T-helper 2 cell (primary cell): ENCODE results near the gene PPP4R4.

Experiments
- DNase-seq, 5 experiments: peaks; one replicate each; pipeline versions ENCODE4 v3.0.0 to v3.0.0-alpha.2; 2012 to 2022
- total RNA-seq, 2 donors: gene quantifications; one replicate each; lab custom pipeline; 2026; lab: John Stamatoyannopoulos, UW

PPP4R4 gene, protein sequence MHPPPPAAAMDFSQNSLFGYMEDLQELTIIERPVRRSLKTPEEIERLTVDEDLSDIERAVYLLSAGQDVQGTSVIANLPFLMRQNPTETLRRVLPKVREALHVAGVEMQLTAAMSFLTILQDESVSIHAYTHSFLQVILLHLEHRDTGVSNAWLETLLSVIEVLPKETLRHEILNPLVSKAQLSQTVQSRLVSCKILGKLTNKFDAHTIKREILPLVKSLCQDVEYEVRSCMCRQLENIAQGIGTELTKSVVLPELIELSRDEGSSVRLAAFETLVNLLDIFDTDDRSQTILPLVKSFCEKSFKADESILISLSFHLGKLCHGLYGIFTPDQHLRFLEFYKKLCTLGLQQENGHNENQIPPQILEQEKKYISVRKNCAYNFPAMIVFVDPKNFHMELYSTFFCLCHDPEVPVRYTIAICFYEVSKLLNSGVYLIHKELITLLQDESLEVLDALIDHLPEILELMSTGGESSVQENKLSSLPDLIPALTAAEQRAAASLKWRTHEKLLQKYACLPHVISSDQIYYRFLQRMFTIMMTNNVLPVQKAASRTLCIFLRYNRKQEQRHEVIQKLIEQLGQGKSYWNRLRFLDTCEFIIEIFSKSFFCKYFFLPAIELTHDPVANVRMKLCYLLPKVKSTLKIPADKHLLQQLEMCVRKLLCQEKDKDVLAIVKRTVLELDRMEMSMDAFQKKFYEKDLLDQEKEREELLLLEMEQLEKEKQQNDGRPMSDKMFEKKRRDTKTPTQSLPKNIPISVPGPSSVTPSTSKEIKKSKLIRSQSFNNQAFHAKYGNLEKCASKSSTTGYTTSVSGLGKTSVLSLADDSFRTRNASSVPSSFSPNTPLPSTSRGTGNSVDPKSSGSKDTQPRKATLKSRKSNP
- total RNA-seq = 1.1 to 1.9 reads per million in 2 donors

DNA sequence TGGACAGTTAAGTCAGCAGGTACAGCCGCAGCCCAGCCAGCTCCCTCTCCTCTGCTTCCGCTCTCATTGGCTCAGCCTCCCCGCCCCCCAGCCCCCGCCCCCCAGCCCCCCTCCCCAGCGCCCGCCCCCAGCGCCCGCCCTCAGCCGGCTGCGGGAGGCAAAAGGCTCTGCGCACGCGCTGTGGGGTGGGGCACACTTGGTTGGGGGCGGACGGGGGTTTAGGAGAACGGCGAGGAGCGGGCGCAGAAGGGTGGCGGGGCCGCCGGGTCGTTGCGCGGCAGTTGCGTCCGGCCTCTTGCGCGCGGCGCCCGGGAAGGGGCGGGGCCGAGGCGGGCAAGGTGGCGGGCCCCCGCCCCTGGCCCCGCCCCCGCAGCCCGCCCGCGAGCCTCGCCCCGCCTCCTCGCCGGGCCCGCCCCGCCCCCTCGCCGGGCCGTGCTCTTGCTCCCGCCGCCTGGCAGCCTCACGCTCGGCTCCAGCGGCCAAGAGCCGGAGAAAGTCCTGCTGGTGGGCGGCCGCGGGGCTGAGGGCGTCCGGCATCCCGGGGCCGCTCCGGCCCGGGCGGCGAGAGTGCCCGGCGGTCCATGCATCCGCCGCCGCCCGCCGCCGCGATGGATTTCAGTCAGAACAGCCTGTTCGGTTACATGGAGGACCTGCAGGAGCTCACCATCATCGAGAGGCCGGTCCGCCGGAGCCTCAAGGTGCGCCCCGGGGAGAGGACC is at the start of gene PPP4R4:
Gene PPP4R4, plus strand, starts transcription at position 438 of the 719 bp plus-strand sequence. Its CDS starts 144 bp downstream, at position 582.
- DNase-seq = peak; percentile 70 to 94 (median 79)

DNA sequence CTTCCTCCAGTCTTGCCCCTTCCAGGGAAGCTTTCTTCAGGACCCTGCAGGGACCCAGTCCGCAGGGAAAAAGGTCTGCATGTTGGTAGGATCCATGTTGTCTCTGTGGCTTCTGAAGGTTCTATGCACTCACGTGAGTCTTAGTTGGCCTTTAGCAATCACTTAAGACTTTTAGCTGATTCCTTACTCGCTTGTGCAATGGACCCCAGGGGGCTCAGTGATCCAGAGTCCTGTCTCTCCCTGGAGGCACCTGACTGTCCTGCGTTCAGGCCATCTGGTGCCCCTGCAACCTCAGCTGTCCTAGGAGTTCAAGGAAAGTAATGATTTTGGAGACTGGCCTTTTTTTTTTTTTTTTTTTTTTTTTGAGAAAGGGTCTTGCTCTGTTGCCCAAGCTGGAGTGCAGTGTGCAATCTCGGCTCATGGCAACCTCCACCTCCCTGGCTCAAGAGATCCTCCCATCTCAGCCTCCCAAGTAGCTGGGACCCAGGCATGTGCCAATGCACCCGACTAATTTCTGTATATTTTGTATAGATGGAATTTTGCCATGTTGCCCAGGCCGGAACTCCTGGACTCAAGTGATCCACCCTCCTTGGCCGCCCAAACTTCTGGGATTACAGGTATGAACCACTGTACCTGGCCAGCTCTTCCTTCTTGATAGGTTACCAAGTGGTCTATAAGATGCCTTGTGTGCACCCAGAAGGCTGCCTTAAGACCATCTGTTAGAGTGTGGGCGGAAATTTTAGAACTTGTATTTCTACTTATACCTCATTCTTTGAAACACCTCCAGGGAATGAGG is 49.3 kb upstream of the PPP4R4 start:
- DNase-seq = no peak

GRCh38 chr14:94125659-94126418 is 48.3 kb upstream of the PPP4R4 start:
- DNase-seq = no peak

DNA sequence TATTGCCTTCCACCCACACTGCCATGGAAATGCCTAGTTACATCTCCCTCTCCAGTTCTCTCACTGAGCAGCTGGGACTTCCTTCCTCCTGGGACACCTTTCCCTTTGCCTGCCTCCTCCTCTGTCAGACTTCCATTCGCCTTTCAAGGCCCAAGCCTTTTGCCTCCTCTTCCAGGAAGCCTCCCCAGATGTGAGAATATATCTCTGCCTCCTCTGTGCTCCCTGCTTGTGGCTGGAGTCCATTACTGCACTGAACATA is 47.8 kb upstream of the PPP4R4 start:
- DNase-seq = no peak

- DNase-seq = no peak
Observed at GRCh38 chr14:94126800-94127199, 47.3 kb upstream of the PPP4R4 start.

GRCh38 chr14:94127330-94127729 is 46.8 kb upstream of the PPP4R4 start:
- no peak for DNase-seq

- DNase-seq = no peak
Observed at GRCh38 chr14:94128216-94128839, 45.8 kb upstream of the PPP4R4 start.

GRCh38 chr14:94129111-94129757 is 44.9 kb upstream of the PPP4R4 start, which contains the start of gene IFI27L2:
IFI27L2 (minus strand) TSS chr14:94129604; CDS start chr14:94129564, 40 bp downstream.
- DNase-seq = peak; percentile 36 to 88 (median 47)

GRCh38 chr14:94129758-94130414 is 44.2 kb upstream of the PPP4R4 start:
- DNase-seq = peak in 3 of 5 experiments; percentile 17 to 60 (median 19)

DNA sequence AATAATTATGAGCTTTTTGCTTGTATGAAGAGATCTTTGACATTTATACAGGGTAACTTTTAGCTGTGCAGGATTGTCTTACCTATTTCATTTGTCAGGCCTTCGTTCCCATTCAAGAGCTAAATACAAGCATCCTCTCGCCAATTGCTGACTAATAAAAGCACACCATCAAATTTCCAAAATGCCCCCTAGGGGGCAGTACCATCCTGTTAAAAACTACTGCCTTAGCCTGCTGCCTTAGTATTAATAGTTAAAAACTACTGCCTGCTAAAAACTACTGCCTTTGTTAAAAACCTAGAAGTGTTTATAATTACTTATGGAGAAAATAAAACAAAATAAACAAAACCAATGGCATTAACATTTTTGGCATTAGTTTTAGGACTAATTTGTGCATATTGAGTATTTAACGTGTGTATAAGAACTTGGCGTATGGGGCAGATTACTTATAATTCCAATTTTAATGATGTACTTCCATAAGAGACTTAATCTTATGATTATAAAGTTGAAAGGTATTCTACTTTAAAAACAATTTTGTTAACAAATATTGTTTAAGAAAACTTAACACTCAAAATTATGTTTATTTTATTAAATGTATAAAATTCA is 41.7 kb upstream of the PPP4R4 start:
- peak in 4 of 5 experiments; percentile 32 to 76 (median 40) for DNase-seq

- DNase-seq = peak in 1 of 5 experiments; percentile 39
Observed at GRCh38 chr14:94135476-94135875, 38.6 kb upstream of the PPP4R4 start.

DNA sequence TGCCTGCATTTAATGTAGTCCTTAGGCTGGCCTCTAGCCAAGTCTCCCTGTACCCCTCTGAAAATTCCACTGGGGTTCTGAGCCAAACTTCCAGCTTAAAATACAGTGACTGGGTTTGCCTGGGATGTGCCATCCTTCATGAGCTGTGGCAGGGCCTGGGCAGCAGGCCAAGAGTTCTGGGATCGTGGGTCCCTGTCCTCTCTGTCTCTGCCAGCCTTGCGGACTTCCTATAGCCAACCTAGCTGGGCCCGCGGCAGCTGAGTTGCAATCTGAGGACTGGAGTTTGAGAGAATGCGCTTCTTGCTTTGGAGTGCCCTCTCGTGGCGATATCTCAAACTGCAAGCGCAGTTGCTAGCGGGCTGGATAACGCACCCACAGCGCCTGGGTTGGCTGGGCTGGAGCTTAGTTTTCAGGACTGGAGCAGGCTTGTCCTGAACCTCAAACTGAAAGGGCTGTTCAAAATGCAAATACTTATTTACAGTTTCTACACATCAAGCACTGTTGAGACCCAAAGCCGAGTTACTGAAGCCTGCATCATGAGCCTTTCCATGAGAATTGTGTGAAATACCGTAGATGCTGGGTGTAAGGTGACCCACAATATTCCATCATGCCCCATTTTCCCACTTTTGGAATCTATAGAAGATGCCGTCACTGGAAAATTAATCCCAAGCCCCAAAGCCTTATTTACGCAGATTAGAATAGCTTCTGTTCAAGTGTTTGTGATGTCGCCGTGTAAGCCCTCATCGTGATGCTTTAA is 37.4 kb upstream of the PPP4R4 start:
- peak; percentile 60 to 81 (median 72) for DNase-seq

DNA sequence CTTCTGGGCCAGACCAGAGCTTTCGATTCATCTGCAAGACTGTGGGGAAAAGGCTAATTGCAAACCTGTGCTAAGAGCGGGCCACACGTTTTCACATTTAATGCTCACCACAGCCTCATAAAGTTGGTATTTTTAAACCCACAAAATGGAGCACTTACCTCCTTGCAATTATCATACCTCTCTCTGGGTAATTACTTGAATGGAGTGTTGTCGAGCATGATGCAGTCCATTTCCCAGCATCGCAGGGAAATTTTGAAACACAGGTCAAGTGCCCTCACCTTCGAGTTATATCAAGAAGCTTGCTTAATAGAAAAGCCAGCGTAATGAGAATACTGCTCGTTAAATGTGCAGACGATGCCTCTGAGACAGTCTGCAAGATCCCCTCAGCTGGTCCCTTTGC is 35.9 kb upstream of the PPP4R4 start:
- DNase-seq = no peak

GRCh38 chr14:94139006-94139405 is 35.1 kb upstream of the PPP4R4 start:
- no peak for DNase-seq

DNA sequence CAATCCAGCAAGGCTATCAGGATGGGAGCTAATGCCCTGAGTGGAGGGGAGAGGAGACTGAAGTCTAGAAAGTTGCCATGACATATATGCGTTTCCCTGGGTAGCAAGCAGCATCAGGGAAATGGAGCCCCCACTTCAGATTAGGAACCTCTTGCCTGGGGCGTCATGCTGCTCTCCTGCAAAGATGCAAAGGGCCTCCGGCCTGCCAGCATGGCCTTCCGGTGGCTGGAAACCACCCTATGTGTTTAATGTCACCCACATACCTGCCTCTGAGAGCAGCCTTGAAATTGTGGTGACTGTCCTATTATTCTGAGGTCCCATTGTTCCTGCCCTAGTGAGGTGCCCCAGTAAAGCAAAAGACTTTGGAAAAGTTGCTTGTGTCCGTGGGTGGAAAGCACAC is 34.7 kb upstream of the PPP4R4 start:
- no peak for DNase-seq

GRCh38 chr14:94142247-94142646 is 31.9 kb upstream of the PPP4R4 start:
- DNase-seq = no peak

DNA sequence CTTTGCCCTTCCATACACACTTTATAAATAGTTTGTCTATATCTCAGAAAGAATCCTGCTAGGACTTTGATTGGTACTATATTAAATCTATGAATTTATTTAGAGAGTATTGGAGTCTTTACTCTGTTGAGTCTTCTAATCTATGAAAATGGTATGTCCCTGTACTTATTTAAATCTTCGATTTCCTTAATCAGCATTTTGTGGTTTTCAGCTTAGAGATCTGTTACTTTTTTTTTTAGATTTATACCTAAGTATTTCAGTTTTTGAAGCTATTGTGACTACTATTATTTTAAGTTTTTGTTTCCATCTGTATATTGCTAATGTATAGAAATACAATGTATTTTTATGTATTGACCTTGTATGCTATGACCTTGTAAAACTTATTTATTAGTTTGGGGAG is 31.3 kb upstream of the PPP4R4 start:
- DNase-seq = no peak

DNA sequence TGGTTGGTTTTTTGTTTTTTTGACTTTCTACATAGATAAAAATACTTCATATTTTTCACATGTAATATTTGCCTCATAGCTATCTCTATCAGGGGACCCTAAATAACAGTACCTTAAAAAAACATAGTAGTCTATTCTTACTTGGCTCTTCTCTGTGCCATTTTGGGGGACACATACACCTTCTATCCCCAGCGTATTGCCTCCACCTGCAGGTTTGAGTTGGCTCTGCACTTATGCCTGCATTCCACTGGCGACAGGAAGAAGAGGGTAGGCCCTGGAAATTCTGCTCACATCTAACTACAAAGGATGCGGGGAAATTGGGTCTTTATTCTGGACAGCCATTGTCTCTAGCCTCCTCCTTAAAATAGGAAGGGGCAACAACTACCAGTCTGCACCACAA is 30.9 kb upstream of the PPP4R4 start:
- peak in 1 of 5 experiments; percentile 12 for DNase-seq

- no peak for DNase-seq
Observed at GRCh38 chr14:94143711-94144110, 30.4 kb upstream of the PPP4R4 start.
